Measurements from ENCODE around the gene CCL7.

- TF ChIP-seq SUZ12 (IDR thresholded peaks at IDR 0.05; ENCODE audit: extremely low read depth, insufficient read depth, insufficient read length) = no peak
- TF ChIP-seq YY1 (IDR thresholded peaks at IDR 0.05; ENCODE audit: insufficient read depth, insufficient read length) = no peak
These were observed 30.0 kb downstream of the CCL7 start for GRCh38 chr17:34299956-34300577.

All from NT2/D1 (cell line).